ENCODE measurements around the gene ROR2.

The ROR2 gene

GRCh38 chr9:91768507-91768906, 181.5 kb downstream of the ROR2 start:
- TF ChIP-seq CTCF (IDR thresholded peaks at IDR 0.05; ENCODE audit: low read depth, low read length), result no peak

GRCh38 chr9:91766315-91767069, 183.5 kb downstream of the ROR2 start:
- TF ChIP-seq CTCF (IDR thresholded peaks at IDR 0.05; ENCODE audit: low read depth, low read length), result no peak
- DNase-seq (ENCODE audit: extremely low read depth, low read depth), result no peak

More at GRCh38 chr9:91768507-91768906, 181.5 kb downstream of the ROR2 start:
- no peak for DNase-seq (ENCODE audit: extremely low read depth, low read depth)

GRCh38 chr9:91765296-91765695, 184.7 kb downstream of the ROR2 start:
- no peak for DNase-seq (ENCODE audit: extremely low read depth, low read depth)
- no peak for TF ChIP-seq CTCF (IDR thresholded peaks at IDR 0.05; ENCODE audit: low read depth, low read length)

- no peak for TF ChIP-seq CTCF (IDR thresholded peaks at IDR 0.05; ENCODE audit: low read depth, low read length)
- no peak for DNase-seq (ENCODE audit: extremely low read depth, low read depth)
Measured at GRCh38 chr9:91764661-91765060, 185.4 kb downstream of the ROR2 start.

- DNase-seq (ENCODE audit: extremely low read depth, low read depth), result no peak
- TF ChIP-seq CTCF (IDR thresholded peaks at IDR 0.05; ENCODE audit: low read depth, low read length), result no peak
Measured at GRCh38 chr9:91761362-91761761, 188.7 kb downstream of the ROR2 start.

GRCh38 chr9:91760906-91761305, 189.1 kb downstream of the ROR2 start:
- no peak for DNase-seq (ENCODE audit: extremely low read depth, low read depth)
- TF ChIP-seq CTCF (IDR thresholded peaks at IDR 0.05; ENCODE audit: low read depth, low read length), result no peak

- peak; percentile 84 for TF ChIP-seq CTCF (IDR thresholded peaks at IDR 0.05; ENCODE audit: low read depth, low read length)
- no peak for DNase-seq (ENCODE audit: extremely low read depth, low read depth)
Measured at GRCh38 chr9:91758491-91758981, 191.5 kb downstream of the ROR2 start.

Measured in AG09319 (cell line).